Endothelial cell of umbilical vein (primary cell): ENCODE measurements around the gene LCN6. TPM values are rescaled to one million over a fixed set of nuclear protein-coding genes. Genes with fewer than 3 reads are reported as not detected.
"Not testable (repeated sequence)": the region's sequence is repeated elsewhere in the genome, so short reads cannot be mapped to it uniquely, and the experiment has no call there.

ENCODE experiments used
- Bru-seq: library from RNA; stranded (reverse); fragments of 400-500 nt; gene quantifications from one replicate; lab custom pipeline; 2021; lab: Mats Ljungman, UMichigan
- BruChase-seq, 2 experiments: library from RNA; stranded (reverse); fragments of 400-500 nt; gene quantifications; one replicate each; lab custom pipeline; 2021; lab: Mats Ljungman, UMichigan
- BruUV-seq: library from RNA; stranded (reverse); fragments of 400-500 nt; replicated peaks from 2 replicates; lab custom pipeline; 2021; lab: Mats Ljungman, UMichigan
- CTCF ChIA-PET: fragments of 300-600, 350-600 bp; sonication (Branson Sonifier 250); formaldehyde crosslinking; loops from one replicate; lab custom pipeline; 2021; ENCODE audit warnings: antibody characterized with exemption, inconsistent platforms; lab: Charles Lee
- POLR2A ChIA-PET: fragments of 300-600, 350-600 bp; sonication (Branson Sonifier 250); formaldehyde crosslinking; loops from one replicate; lab custom pipeline; 2021; ENCODE audit warnings: antibody characterized with exemption, inconsistent platforms; lab: Charles Lee
- DNase-seq: peaks from one replicate; pipeline ENCODE4 v3.0.0-alpha.2; 2011; ENCODE audit warnings: low read depth, low spot score
- FAIRE-seq: peaks from 2 replicates; lab custom pipeline; 2011; peaks lifted over from hg19 to GRCh38; lab: Jason Lieb, UNC
- H2AFZ ChIP-seq: 2 replicates; pipeline ENCODE4 v1.6.0; 2012; ENCODE audit warnings: low read depth, low read length, control low read depth, inconsistent platforms
- H3K27ac ChIP-seq: 2 replicates; pipeline ENCODE4 v1.5.1; 2011; ENCODE audit warnings: low read depth, mild to moderate bottlenecking, control low read depth, low read length, moderate library complexity; ENCODE audit not compliant: insufficient read depth
- H3K27me3 ChIP-seq, 2 experiments: 2 replicates each; pipeline versions ENCODE4 v1.6.0 to v1.6.1; 2011; ENCODE audit warnings: low read length in 2 of 2, mixed read lengths in 1 of 2; ENCODE audit not compliant: control insufficient read depth in 2 of 2, insufficient read depth in 2 of 2
- H3K36me3 ChIP-seq, 2 experiments: 2 replicates in 1 of 2; 3 replicates in 1 of 2; pipeline ENCODE4 v1.5.1; 2011; ENCODE audit warnings: low read length in 2 of 2, mild to moderate bottlenecking in 1 of 2, moderate library complexity in 1 of 2; ENCODE audit not compliant: control insufficient read depth in 2 of 2, insufficient read depth in 2 of 2; ENCODE audit errors: extremely low read depth in 1 of 2
- H3K4me1 ChIP-seq: 3 replicates; pipeline ENCODE4 v1.5.1; 2011; ENCODE audit warnings: mild to moderate bottlenecking, low read length; ENCODE audit not compliant: control insufficient read depth, insufficient read depth; ENCODE audit errors: extremely low read depth
- H3K4me2 ChIP-seq: 2 replicates; pipeline ENCODE4 v1.6.1; 2011; ENCODE audit warnings: low read length, control low read depth, mixed read lengths; ENCODE audit not compliant: insufficient read depth
- H3K4me3 ChIP-seq, 3 experiments: fragments of 200-600 bp in 1 of 3; sonication (generic), shearing (Covaris generic) in 1 of 3; replicated peaks in 1 of 3; 2 replicates each; pipeline ENCODE4 v1.5.1; 2011 to 2016; ENCODE audit warnings: control low read depth in 3 of 3, low read length in 3 of 3, mild to moderate bottlenecking in 2 of 3, inconsistent platforms in 1 of 3, low read depth in 1 of 3, moderate library complexity in 1 of 3; ENCODE audit not compliant: insufficient read depth in 1 of 3
- H3K79me2 ChIP-seq: 2 replicates; pipeline ENCODE4 v1.6.0; 2012; ENCODE audit warnings: low read length, inconsistent platforms; ENCODE audit not compliant: control insufficient read depth, insufficient read depth
- H3K9ac ChIP-seq: replicated peaks from 2 replicates; pipeline ENCODE3; 2011; ENCODE audit warnings: low read length, control low read depth; ENCODE audit not compliant: insufficient read depth; ENCODE audit errors: extremely low read depth
- H3K9me1 ChIP-seq: replicated peaks from 3 replicates; pipeline ENCODE4 v1.6.0; 2011; ENCODE audit warnings: mild to moderate bottlenecking, low read length; ENCODE audit not compliant: control insufficient read depth, insufficient read depth; ENCODE audit errors: extremely low read depth
- H3K9me3 ChIP-seq: replicated peaks from 2 replicates; pipeline ENCODE4 v1.5.1; 2012; ENCODE audit warnings: low read length, inconsistent platforms; ENCODE audit not compliant: control insufficient read depth, insufficient read depth
- H4K20me1 ChIP-seq: replicated peaks from 2 replicates; pipeline ENCODE3; 2011; ENCODE audit warnings: mild to moderate bottlenecking, low read length; ENCODE audit not compliant: control insufficient read depth, insufficient read depth; ENCODE audit errors: extremely low read depth
- GATA2 ChIP-seq: IDR thresholded peaks from 2 replicates; pipeline ENCODE4 v1.7.0; 2011; ENCODE audit warnings: low read depth, mild to moderate bottlenecking, moderate library complexity, mixed read lengths, low read length; ENCODE audit not compliant: insufficient read length, insufficient read depth
- JUN ChIP-seq: IDR thresholded peaks from 2 replicates; pipeline ENCODE4 v1.6.1; 2011; ENCODE audit warnings: borderline replicate concordance, low read depth; ENCODE audit not compliant: insufficient read length, insufficient read depth
- MYC ChIP-seq: IDR thresholded peaks from one replicate; pipeline ENCODE4 v1.6.1; 2011; ENCODE audit warnings: mild to moderate bottlenecking, low read depth, low read length
- POLR2A ChIP-seq: IDR thresholded peaks from 2 replicates; pipeline ENCODE4 v1.6.1; 2012; ENCODE audit warnings: low read depth, mild to moderate bottlenecking, control low read depth, low read length
- POLR2AphosphoS5 ChIP-seq: IDR thresholded peaks from 2 replicates; pipeline ENCODE4 v1.6.1; 2012; ENCODE audit warnings: low read depth, mild to moderate bottlenecking, control low read depth, low read length, moderate library complexity; ENCODE audit not compliant: insufficient read depth
- dilution Hi-C: fragments of 300-500 bp; cut with MboI; formaldehyde crosslinking; loops from one replicate; pipeline ENCODE4 v1.15.0; 2019; ENCODE audit warnings: low sequenced_read_pairs; ENCODE audit not compliant: extremely low pct_ligation_motif_present
- intact Hi-C: fragments of 100-400 bp; cut with micrococcal nuclease; formaldehyde crosslinking; loops from one replicate; pipeline ENCODE4 v1.10.0; 2022
- long read RNA-seq: library from polyadenylated mRNA; stranded (forward); transcript quantifications from one replicate; pipeline ENCODE4 v2.0.0, GENCODE V29; 2021
- polyA minus RNA-seq, 3 experiments: library from RNA; depleted of rRNA, polyadenylated mRNA; stranded (reverse); fragments of >200 nt; gene quantifications; 1 replicate in 1 of 3; 2 replicates in 2 of 3; pipeline ENCODE4 v1.2.3, GENCODE V29; 2011
- polyA plus RNA-seq, 4 experiments: library from polyadenylated mRNA; depleted of rRNA in 3 of 4; stranded (reverse) in 3 of 4; unstranded in 1 of 4; fragments of >200 nt; gene quantifications; 2 replicates each; pipeline versions ENCODE4 v1.2.1 to v1.2.3, GENCODE V29; 2011 to 2012; ENCODE audit warnings: missing spikeins in 1 of 4
- total RNA-seq: library from RNA; stranded (reverse); gene quantifications from 2 replicates; pipeline ENCODE4 v1.2.3, GENCODE V29; 2021
- TF ChIP-seq, protein P1 (sequence below), 2 donors: IDR thresholded peaks; 1 replicate in 1 of 2; 2 replicates in 1 of 2; pipeline ENCODE4 v1.5.1; 2011; ENCODE audit warnings: low read length in 2 of 2, mild to moderate bottlenecking in 2 of 2, moderate library complexity in 2 of 2, control low read depth in 1 of 2, inconsistent platforms in 1 of 2, low read depth in 1 of 2; ENCODE audit not compliant: insufficient read depth in 1 of 2; ENCODE audit errors: extremely low read depth in 1 of 2

LCN6 gene, protein sequence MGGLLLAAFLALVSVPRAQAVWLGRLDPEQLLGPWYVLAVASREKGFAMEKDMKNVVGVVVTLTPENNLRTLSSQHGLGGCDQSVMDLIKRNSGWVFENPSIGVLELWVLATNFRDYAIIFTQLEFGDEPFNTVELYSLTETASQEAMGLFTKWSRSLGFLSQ
- total RNA-seq (not detected in 2 replicates), polyA plus RNA-seq (0.17 TPM in 1 of 2 replicates, not detected in the other), polyA minus RNA-seq (not detected in 2 replicates), Bru-seq, nascent RNA (not detected), BruChase-seq, experiment 1, labeled RNA remaining after a 6-hour chase (not detected), BruChase-seq, experiment 2, labeled RNA remaining after a 2-hour chase (not detected)
- not detected in 2 replicates for polyA plus RNA-seq (2011; cell fraction: cytosol; rRNA removed)
- not detected in 2 replicates for polyA plus RNA-seq (2011; cell fraction: nucleus; rRNA removed)
- polyA plus RNA-seq (2012): not detected in 2 replicates
- polyA minus RNA-seq (2011; cell fraction: cytosol; rRNA and poly(A)+ RNA removed): not detected
- not detected in 2 replicates for polyA minus RNA-seq (2011; cell fraction: nucleus; rRNA and poly(A)+ RNA removed)
- long read RNA-seq: 0 reads

DNA sequence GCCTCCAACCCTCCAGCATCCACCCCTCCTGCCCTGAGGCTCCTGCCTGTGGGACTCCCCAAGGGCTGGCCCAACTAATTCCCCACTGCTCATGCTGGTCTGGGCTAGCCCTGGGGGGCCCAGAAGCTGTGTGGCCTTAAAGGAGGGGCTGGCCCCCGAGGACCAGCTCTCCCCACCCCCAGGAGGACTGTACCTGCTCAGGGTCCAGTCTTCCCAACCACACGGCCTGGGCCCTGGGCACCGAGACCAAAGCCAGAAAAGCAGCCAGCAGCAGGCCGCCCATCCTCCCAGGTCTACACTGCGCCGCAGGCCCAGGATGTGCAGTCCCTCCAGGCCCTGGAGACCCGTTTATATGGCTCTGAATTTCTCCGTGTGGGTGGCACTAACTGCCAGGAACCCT lies at the start of gene LCN6:
Gene LCN6, minus strand, starts transcription at position 325 of the 400 bp plus-strand sequence. Its CDS starts 42 bp downstream, at position 283.
- no peak within 1 kb of the TSS for H2AFZ ChIP-seq
- intact Hi-C loops (no loop called here), dilution Hi-C loops (no loop called here)
- DNase-seq (no peak), FAIRE-seq (no peak)
- no peak within 1 kb of the TSS for H3K9ac ChIP-seq
- H3K36me3 ChIP-seq: no peaks in the 10 kb centered on the region
- no peak within 1 kb of the TSS for H3K4me3 ChIP-seq
- no TSS peak for BruUV-seq
- H3K27me3 ChIP-seq: peaks cover 3 to 5% of the 10 kb centered on the region in 2 experiments
- ChIA-PET CTCF (no interaction called here), POLR2A (no interaction called here)
- H3K9me3 ChIP-seq: no peaks in the 10 kb centered on the region
- H3K9me1 ChIP-seq: no peaks in the 10 kb centered on the region
- no peaks in the 10 kb centered on the region for H3K4me1 ChIP-seq
- H3K79me2 ChIP-seq: no peaks in the 10 kb centered on the region
- no peak within 1 kb of the TSS for H3K27ac ChIP-seq
- no peak for TF ChIP-seq POLR2AphosphoS5
- no peak for TF ChIP-seq JUN
- TF ChIP-seq, protein P1, sequence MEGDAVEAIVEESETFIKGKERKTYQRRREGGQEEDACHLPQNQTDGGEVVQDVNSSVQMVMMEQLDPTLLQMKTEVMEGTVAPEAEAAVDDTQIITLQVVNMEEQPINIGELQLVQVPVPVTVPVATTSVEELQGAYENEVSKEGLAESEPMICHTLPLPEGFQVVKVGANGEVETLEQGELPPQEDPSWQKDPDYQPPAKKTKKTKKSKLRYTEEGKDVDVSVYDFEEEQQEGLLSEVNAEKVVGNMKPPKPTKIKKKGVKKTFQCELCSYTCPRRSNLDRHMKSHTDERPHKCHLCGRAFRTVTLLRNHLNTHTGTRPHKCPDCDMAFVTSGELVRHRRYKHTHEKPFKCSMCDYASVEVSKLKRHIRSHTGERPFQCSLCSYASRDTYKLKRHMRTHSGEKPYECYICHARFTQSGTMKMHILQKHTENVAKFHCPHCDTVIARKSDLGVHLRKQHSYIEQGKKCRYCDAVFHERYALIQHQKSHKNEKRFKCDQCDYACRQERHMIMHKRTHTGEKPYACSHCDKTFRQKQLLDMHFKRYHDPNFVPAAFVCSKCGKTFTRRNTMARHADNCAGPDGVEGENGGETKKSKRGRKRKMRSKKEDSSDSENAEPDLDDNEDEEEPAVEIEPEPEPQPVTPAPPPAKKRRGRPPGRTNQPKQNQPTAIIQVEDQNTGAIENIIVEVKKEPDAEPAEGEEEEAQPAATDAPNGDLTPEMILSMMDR (IDR thresholded peaks at IDR 0.05; ENCODE audit: extremely low read depth in 1 of 2, insufficient read depth in 1 of 2, low read depth in 1 of 2, low read length in 2 of 2): no peak
- TF ChIP-seq MYC: no peak
- TF ChIP-seq GATA2: no peak
- TF ChIP-seq POLR2A: no peak
- no peak within 1 kb of the TSS for H3K4me2 ChIP-seq
- no peaks in the 10 kb centered on the region for H4K20me1 ChIP-seq

DNA sequence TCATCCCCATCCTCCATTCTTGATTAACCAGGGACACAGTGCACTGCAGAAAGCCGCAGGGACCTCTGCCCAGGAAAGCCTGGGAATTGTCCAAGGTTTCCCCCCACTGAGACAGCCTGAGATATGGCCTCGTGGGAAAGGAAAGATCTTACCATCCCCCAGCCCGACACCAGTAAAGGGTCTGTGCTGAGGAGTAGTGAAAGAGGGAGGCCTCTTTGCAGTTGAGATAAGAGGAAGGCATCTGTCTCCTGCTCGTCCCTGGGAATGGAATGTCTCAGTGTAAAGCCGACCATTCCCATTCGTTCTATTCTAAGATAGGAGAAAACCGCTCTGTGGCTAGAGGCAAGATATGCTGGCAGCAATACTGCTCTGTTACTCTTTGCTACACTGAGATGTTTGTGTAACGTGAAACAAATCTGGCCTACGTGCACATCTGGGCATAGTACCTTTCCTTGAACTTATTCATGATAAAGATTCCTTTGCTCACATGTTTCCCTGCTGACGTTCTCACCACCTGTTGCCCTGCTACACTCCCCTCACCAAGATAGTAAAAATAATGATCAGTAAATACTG lies 48.5 kb upstream of the LCN6 start:
- not testable (repeated sequence) for H3K4me1 ChIP-seq

More for the DNA sequence above, 48.5 kb upstream of the LCN6 start:
- H3K4me3 ChIP-seq, H3K79me2 ChIP-seq, BruUV-seq, intact Hi-C loops, H4K20me1 ChIP-seq, H2AFZ ChIP-seq, FAIRE-seq, dilution Hi-C loops, H3K9me3 ChIP-seq, H3K4me2 ChIP-seq, POLR2A ChIA-PET, H3K27ac ChIP-seq, H3K9ac ChIP-seq, H3K36me3 ChIP-seq, H3K9me1 ChIP-seq, DNase-seq: not testable (repeated sequence)
- peaks cover 26 to 27% of the 10 kb centered on the region in 2 experiments for H3K27me3 ChIP-seq
- CTCF ChIA-PET: interaction anchor here (1.2 to 1.3 kb wide), 2 partner anchors 45 to 233 kb away, joined by 3 read pairs; partner anchors contain the start of gene AJM1
